ENCODE measurements around the gene GMDS.

GMDS gene

GRCh38 chr6:1586256-1586655 is 659.1 kb downstream of the GMDS start:
- in situ Hi-C loops (cut with MboI; ENCODE audit: low sequenced_read_pairs) = loop anchor here (25.0 kb wide), 2 partner anchors 776 to 1051 kb away; no protein-coding TSS in a partner anchor

DNA sequence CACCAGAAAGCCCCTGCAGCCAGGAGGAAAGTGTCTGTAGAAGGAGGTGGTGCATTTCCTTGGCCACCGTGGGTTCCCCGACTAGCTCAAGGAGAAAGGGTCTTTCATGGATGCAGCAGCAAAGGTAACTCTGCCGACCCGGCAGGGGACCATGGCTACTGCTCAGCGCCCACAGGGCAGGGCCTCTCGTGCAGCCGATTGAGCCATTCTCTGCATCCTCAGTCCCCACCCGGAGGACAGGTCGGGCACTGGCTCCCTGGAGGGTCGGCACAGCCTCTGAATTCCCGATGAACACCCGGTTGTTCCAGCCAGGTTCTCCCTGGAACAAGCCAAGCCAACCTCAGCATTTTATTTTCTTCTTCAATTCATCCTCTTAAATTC is 659.7 kb downstream of the GMDS start:
- in situ Hi-C loops (cut with MboI; ENCODE audit: low sequenced_read_pairs) = loop anchor here (25.0 kb wide), 2 partner anchors 777 to 1052 kb away; no protein-coding TSS in a partner anchor

DNA sequence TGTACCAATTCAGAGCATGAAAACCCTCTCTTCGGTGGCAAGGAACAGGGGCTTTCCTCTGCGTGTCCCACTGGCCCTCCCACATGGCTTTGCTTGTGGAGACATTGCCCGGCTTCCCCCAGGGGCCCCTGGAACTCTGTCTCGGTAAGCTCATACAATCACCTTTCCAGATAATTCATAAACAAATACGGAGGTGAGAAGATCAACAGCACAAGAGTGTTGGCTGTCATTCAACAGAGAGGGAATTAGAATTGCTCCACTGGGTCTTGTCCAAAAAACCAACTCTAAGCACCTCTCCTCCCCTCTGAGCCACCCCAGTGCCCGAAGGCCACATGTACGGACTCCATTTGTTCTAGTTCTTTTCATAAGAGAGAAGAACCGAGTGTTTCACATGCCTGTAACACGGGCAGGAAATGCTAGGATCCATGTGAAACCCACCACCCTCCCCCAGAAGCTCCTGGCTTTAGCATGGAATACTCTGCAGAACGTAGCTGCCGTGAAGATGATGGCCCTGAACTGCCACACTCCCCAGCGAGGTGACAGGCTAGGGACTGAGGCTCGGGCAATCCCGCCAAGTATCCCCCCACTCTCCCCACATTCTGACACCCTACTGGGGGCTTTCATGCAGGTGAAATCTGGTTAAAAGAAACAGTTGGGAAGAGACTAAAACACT is 660.3 kb downstream of the GMDS start:
- in situ Hi-C loops (cut with MboI; ENCODE audit: low sequenced_read_pairs) = loop anchor here (25.0 kb wide), 2 partner anchors 777 to 1052 kb away; no protein-coding TSS in a partner anchor

DNA sequence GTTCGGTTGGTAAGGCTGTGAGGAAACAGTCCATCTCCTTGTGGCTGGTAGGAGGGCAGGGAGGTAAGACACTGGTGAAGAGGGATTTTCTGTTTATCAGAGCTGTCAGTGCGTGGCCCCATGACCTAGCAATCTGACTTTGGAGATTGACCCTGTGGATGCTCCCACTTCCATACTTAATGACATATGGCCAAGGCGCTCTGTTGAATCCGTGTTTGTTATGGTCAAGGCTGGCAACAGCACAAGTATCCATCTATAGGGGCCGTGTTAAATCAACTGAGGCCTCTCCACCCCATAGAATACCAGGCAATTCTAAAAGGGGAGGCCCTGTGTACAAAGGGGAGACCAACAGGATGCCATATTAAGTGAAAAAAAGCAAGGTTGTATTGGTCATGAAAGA is 661.3 kb downstream of the GMDS start:
- in situ Hi-C loops (cut with MboI; ENCODE audit: low sequenced_read_pairs) = loop anchor here (25.0 kb wide), 2 partner anchors 778 to 1053 kb away; no protein-coding TSS in a partner anchor

- in situ Hi-C loops (cut with MboI; ENCODE audit: low sequenced_read_pairs) = loop anchor here (25.0 kb wide), 2 partner anchors 781 to 1056 kb away; no protein-coding TSS in a partner anchor
These were observed 664.0 kb downstream of the GMDS start for GRCh38 chr6:1581120-1581991.

- in situ Hi-C loops (cut with MboI; ENCODE audit: low sequenced_read_pairs) = loop anchor here (25.0 kb wide), 2 partner anchors 782 to 1057 kb away; no protein-coding TSS in a partner anchor
These were observed 664.8 kb downstream of the GMDS start for GRCh38 chr6:1580585-1580984.

GRCh38 chr6:1580109-1580508 is 665.3 kb downstream of the GMDS start:
- in situ Hi-C loops (cut with MboI; ENCODE audit: low sequenced_read_pairs) = loop anchor here (25.0 kb wide), 2 partner anchors 782 to 1057 kb away; no protein-coding TSS in a partner anchor

- in situ Hi-C loops (cut with MboI; ENCODE audit: low sequenced_read_pairs) = loop anchor here (25.0 kb wide), 2 partner anchors 783 to 1058 kb away; no protein-coding TSS in a partner anchor
These were observed 666.3 kb downstream of the GMDS start for GRCh38 chr6:1579096-1579495.

GRCh38 chr6:1577896-1578745 is 667.3 kb downstream of the GMDS start:
- in situ Hi-C loops (cut with MboI; ENCODE audit: low sequenced_read_pairs) = loop anchor here (25.0 kb wide), 2 partner anchors 784 to 1059 kb away; no protein-coding TSS in a partner anchor

DNA sequence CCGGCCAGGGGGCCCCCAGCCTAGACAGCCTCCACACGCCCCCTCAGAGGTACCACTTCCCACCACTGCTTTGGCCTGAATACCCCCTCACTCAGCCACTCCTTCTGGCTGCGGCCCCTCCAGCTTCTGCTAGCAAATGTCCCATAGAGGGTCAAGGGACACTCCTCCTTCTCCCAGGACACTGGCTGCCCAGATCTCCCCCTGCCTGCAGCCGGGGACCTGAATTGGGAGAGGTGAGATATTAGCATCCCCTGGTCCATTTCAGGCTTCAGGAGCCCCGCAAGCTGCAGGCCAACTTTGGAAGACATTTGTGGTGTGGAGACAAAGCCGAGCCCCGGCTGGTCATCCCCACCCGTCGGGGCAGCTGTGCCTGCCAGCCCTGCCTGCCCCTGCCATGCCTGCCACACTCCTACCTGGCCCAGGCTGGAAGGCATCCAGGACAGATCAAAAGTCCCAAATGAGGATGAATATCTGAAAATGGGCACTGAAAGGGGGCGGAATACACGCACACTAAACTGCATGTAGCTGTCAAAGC is 668.2 kb downstream of the GMDS start:
- in situ Hi-C loops (cut with MboI; ENCODE audit: low sequenced_read_pairs) = loop anchor here (25.0 kb wide), 2 partner anchors 785 to 1060 kb away; no protein-coding TSS in a partner anchor

DNA sequence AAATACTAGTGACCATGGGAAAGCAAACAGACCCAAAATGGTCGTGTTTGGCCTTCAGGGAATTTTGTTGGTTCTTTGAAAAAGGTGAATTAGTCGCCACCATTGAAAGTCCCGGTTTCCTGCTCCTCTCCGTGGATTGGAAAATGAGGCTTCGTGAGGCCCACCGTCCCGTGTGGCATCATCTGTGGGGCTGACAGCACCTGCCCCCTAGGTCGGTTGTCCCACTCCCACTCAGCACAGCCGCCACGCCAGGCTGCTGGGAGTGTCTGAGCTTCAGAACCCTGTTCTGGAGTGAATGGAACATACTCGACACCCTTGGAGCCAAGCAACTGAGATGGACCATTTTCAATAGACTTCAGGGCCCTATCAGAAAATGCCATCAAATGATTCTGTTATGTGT is 668.7 kb downstream of the GMDS start:
- in situ Hi-C loops (cut with MboI; ENCODE audit: low sequenced_read_pairs) = loop anchor here (25.0 kb wide), 2 partner anchors 786 to 1061 kb away; no protein-coding TSS in a partner anchor

- in situ Hi-C loops (cut with MboI; ENCODE audit: low sequenced_read_pairs) = loop anchor here (25.0 kb wide), 2 partner anchors 786 to 1061 kb away; no protein-coding TSS in a partner anchor
These were observed 669.2 kb downstream of the GMDS start for GRCh38 chr6:1576166-1576565.

GRCh38 chr6:1575210-1576041 is 670.0 kb downstream of the GMDS start:
- in situ Hi-C loops (cut with MboI; ENCODE audit: low sequenced_read_pairs) = loop anchor here (25.0 kb wide), 2 partner anchors 787 to 1062 kb away; no protein-coding TSS in a partner anchor

DNA sequence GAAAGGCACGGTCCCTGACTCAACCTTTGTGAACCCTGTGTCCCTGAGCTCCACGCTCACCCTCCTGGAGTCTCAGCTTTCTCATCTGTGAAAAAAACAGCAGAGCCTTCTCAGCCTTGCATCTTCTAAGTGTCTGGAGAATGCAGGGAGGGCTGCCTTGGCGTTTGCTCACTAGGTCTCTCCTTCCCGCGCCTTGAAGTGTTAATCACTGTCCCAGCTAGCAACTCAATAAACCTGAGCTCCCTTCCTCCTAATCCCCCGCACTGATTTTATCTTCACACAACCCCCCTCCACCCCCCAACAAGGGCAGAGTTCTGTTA is 670.6 kb downstream of the GMDS start:
- in situ Hi-C loops (cut with MboI; ENCODE audit: low sequenced_read_pairs) = loop anchor here (25.0 kb wide), 2 partner anchors 787 to 1062 kb away; no protein-coding TSS in a partner anchor

DNA sequence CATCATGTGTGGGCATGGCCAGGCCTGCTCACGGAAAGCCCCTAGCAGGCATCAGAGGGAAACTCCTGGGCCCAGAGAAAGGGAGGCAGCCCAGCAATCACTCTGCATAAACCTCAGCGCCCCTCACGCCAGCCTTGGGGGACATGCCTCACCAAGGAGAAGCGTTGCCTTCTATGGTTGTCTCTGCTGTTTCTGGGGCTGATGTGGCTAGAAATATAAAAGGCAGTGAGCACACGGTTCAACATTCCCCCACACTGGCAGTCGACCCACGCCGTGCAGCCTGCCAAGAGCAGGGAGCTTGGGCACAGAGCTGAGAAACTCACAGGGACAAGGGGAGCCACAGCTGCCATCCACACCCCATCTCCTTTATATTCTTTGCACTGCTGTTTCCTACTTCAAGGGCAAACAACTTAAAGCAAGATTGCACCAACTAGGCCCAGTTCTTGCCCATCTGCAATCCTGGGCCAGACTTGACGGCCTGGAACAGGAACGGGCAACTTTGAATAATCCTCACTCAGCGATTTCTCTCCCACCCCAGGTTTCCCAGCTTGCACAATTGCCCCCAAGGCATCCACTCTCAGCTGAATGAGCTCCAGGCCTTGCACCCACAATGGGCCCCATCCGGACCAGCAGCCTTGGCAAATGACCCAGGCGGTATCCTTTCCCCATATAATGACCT is 671.2 kb downstream of the GMDS start:
- in situ Hi-C loops (cut with MboI; ENCODE audit: low sequenced_read_pairs) = no loop called here
